Spleen (tissue), 7 donors: ENCODE results near the gene GDF3.

Source experiments
- POLR2A ChIP-seq, 3 donors: fragments of 450-650 bp; IDR thresholded peaks; one replicate each; pipeline ENCODE4 v1.5.1; 2017; ENCODE audit warnings: antibody characterized with exemption in 3 of 3, mild to moderate bottlenecking in 1 of 3
- POLR2AphosphoS5 ChIP-seq, 3 donors: sonication (generic); formaldehyde crosslinking; IDR thresholded peaks; one replicate each; pipeline ENCODE4 v1.5.1; 2017; ENCODE audit warnings: antibody characterized with exemption in 3 of 3
- TF ChIP-seq, protein P1 (sequence below), 11 experiments: fragments of 200-600 bp in 7 of 11; fragments of 450-650 bp in 4 of 11; sonication (generic) in 4 of 11; IDR thresholded peaks in 8 of 11; conservative IDR thresholded peaks in 3 of 11; 1 replicate in 7 of 11; 2 replicates in 4 of 11; pipeline versions ENCODE4 v1.4.0 to v1.8.0; 2016 to 2021; ENCODE audit warnings: antibody characterized with exemption in 11 of 11, inconsistent platforms in 4 of 11, mild to moderate bottlenecking in 1 of 11
- donor health status: DM: no; HTN: no; CAD: no; lungs with moderate emphysema.
- donor health status: DM: no; HTN: no; CAD: no.
- donor health status: DM: no; HTN: no; CAD: no.

DNA sequence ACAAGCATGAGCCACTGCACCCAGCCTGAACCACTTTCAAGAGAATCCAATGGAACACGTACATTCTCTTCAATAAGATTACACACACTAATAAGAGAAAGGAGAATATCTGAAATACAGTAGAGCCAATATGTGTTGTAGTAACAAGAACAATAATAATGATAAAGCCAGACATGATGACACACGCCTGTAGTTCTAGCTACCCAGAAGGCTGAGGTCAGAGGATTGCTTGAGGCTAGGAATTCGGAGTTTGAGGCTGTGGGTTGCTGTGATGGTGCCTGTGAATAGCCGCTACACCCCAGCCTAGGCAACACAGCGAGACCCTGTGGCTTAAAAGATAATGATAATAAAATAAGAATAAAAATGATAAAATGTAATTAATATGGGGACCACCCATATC, 45.5 kb downstream of the GDF3 start:
- TF ChIP-seq, protein P1, sequence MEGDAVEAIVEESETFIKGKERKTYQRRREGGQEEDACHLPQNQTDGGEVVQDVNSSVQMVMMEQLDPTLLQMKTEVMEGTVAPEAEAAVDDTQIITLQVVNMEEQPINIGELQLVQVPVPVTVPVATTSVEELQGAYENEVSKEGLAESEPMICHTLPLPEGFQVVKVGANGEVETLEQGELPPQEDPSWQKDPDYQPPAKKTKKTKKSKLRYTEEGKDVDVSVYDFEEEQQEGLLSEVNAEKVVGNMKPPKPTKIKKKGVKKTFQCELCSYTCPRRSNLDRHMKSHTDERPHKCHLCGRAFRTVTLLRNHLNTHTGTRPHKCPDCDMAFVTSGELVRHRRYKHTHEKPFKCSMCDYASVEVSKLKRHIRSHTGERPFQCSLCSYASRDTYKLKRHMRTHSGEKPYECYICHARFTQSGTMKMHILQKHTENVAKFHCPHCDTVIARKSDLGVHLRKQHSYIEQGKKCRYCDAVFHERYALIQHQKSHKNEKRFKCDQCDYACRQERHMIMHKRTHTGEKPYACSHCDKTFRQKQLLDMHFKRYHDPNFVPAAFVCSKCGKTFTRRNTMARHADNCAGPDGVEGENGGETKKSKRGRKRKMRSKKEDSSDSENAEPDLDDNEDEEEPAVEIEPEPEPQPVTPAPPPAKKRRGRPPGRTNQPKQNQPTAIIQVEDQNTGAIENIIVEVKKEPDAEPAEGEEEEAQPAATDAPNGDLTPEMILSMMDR (IDR thresholded peaks at IDR 0.05 in 8 of 11, conservative IDR thresholded peaks at IDR 0.05 in 3 of 11) = no peak
- no peak for TF ChIP-seq POLR2A (IDR thresholded peaks at IDR 0.05)
- no peak for TF ChIP-seq POLR2AphosphoS5 (IDR thresholded peaks at IDR 0.05)
